ENCODE results near the gene OR2L3. TPM values are rescaled to one million over a fixed set of nuclear protein-coding genes. Genes with fewer than 3 reads are reported as not detected.
"Not testable (repeated sequence)": the region's sequence is repeated elsewhere in the genome, so short reads cannot be mapped to it uniquely, and the experiment has no call there.

OR2L3 gene
- total and polyA plus RNA-seq, 7 donors: 0.01 to 0.27 TPM; not detected in 5

DNA sequence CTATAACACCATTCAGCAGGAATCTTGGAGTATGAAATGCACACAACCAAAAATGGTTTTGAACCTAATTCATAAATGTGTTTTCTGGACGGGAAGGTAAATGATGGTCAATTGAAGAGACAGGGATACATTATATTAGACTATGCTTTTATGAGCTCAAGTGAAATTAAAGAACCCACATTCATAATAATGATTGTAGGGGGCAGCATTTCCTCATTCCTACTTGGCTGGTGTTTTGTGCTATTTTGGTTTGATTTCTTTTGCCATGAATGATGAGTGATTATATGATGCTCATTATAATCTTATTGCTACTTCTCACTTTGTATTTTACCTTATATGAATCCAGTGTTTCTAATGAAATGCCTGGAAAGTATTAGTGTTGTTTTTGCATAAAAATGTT is 372 bp downstream of the OR2L3 start:
- no peaks in the 10 kb centered on the region for H3K27me3 ChIP-seq
- 61 to 67% methylated on average over 1 of the region's 1 CpG for WGBS, 2 donors
- intact Hi-C loops (cut with DNase I): no loop called here

DNA sequence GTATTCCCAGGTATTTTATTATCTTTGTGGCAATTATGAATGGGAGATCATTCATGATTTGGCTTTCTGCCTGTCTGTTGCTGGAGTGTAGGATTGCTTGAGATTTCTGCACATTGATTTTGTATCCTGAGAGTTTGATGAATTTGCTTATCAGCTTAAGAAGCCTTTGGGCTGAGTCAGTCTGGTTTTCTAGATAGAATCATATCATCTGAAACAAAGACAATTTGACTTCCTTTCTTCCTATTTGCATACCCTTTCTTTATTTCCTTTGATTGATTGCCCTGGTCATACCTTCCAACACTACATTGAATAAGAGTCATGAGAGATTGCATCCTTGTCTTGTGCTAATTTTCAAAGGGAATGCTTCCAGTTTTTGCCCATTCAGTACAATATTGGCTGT is 8.0 kb downstream of the OR2L3 start:
- H3K36me3 ChIP-seq: no peaks in the 10 kb centered on the region
- no peak overlapping the region for H3K4me3 ChIP-seq
- H3K27me3 ChIP-seq: no peaks in the 10 kb centered on the region
- H3K27ac ChIP-seq: no peak overlapping the region
- DNase-seq: no peak
- intact Hi-C loops (cut with DNase I): no loop called here
- no peaks in the 10 kb centered on the region for H3K9me3 ChIP-seq
- no peaks in the 10 kb centered on the region for H3K4me1 ChIP-seq
- TF ChIP-seq POLR2A (IDR thresholded peaks at IDR 0.05) (no peak), POLR2AphosphoS5 (IDR thresholded peaks at IDR 0.05) (no peak), EP300 (IDR thresholded peaks at IDR 0.05) (no peak)
- TF ChIP-seq, protein P1, sequence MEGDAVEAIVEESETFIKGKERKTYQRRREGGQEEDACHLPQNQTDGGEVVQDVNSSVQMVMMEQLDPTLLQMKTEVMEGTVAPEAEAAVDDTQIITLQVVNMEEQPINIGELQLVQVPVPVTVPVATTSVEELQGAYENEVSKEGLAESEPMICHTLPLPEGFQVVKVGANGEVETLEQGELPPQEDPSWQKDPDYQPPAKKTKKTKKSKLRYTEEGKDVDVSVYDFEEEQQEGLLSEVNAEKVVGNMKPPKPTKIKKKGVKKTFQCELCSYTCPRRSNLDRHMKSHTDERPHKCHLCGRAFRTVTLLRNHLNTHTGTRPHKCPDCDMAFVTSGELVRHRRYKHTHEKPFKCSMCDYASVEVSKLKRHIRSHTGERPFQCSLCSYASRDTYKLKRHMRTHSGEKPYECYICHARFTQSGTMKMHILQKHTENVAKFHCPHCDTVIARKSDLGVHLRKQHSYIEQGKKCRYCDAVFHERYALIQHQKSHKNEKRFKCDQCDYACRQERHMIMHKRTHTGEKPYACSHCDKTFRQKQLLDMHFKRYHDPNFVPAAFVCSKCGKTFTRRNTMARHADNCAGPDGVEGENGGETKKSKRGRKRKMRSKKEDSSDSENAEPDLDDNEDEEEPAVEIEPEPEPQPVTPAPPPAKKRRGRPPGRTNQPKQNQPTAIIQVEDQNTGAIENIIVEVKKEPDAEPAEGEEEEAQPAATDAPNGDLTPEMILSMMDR (IDR thresholded peaks at IDR 0.05): no peak

More for the DNA sequence above, 372 bp downstream of the OR2L3 start:
- Histone ChIP-seq H3K9me3 (peaks cover 0 to 3% (median 0%) of the 10 kb centered on the region in 4 donors), H3K27ac (no peak overlapping the region), H3K4me1 (no peaks in the 10 kb centered on the region), H3K4me3 (no peak overlapping the region), H3K36me3 (no peaks in the 10 kb centered on the region)
- no peak for DNase-seq
- TF ChIP-seq EP300 (IDR thresholded peaks at IDR 0.05) (no peak), POLR2AphosphoS5 (IDR thresholded peaks at IDR 0.05) (no peak), POLR2A (IDR thresholded peaks at IDR 0.05) (no peak)
- TF ChIP-seq, protein P1 (IDR thresholded peaks at IDR 0.05): no peak

DNA sequence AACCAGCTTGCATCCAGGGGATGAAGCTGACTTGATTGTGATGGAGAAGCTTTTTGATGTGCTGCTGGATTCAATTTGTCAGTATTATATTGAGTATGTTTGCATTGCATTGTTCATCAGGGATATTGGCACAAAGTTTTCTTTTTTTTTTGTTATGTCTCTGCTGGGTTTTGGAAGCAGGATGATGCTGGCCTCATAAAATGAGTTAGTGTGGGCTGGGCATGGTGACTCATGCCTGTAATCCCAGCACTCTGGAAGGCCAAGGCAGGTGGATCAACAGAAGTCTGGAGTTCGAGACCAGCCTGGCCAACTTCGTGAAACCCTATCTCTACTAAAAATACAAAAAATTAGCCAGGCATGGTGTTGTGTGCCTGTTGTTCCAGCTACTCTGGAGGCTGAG is 8.6 kb downstream of the OR2L3 start:
- H3K9me3 ChIP-seq: no peaks in the 10 kb centered on the region
- no peak for DNase-seq
- no peaks in the 10 kb centered on the region for H3K27me3 ChIP-seq
- intact Hi-C loops (cut with DNase I): no loop called here
- 66 to 77% methylated on average over 2 of the region's 2 CpGs for WGBS, 2 donors
- TF ChIP-seq, protein P1 (IDR thresholded peaks at IDR 0.05): no peak
- TF ChIP-seq POLR2A (IDR thresholded peaks at IDR 0.05) (no peak), POLR2AphosphoS5 (IDR thresholded peaks at IDR 0.05) (no peak), EP300 (IDR thresholded peaks at IDR 0.05) (no peak)
- H3K36me3 ChIP-seq: no peaks in the 10 kb centered on the region
- H3K4me3 ChIP-seq: no peak overlapping the region
- H3K4me1 ChIP-seq: no peaks in the 10 kb centered on the region
- H3K27ac ChIP-seq: no peak overlapping the region

DNA sequence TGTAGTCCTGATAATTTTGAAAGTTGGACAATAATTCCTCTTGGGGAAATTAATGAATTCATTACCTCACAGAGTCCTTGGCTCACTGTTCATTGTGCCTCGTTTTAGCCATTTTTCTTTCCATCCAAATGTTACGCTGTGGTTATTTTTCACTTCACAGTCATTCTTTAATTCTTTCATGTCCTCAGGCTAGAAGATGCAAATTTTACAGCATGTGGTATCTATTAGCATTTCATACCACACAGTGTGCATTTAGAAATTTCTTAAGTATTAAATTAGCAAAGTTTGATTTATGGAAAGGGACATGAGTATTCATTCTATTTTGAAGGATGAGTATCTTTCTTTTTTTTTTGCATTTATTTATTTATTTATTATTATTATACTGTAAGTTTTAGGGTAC is 18.4 kb downstream of the OR2L3 start:
- intact Hi-C loops (cut with DNase I): no loop called here
- WGBS, 2 donors: 80 to 88% methylated on average over 2 of the region's 2 CpGs
- Histone ChIP-seq H3K36me3 (no peaks in the 10 kb centered on the region), H3K4me3 (no peak overlapping the region), H3K9me3 (no peaks in the 10 kb centered on the region), H3K4me1 (no peaks in the 10 kb centered on the region), H3K27ac (no peak overlapping the region), H3K27me3 (no peaks in the 10 kb centered on the region)
- no peak for DNase-seq
- no peak for TF ChIP-seq POLR2A (IDR thresholded peaks at IDR 0.05)
- TF ChIP-seq, protein P1 (IDR thresholded peaks at IDR 0.05): no peak
- no peak for TF ChIP-seq POLR2AphosphoS5 (IDR thresholded peaks at IDR 0.05)
- TF ChIP-seq EP300 (IDR thresholded peaks at IDR 0.05): no peak

DNA sequence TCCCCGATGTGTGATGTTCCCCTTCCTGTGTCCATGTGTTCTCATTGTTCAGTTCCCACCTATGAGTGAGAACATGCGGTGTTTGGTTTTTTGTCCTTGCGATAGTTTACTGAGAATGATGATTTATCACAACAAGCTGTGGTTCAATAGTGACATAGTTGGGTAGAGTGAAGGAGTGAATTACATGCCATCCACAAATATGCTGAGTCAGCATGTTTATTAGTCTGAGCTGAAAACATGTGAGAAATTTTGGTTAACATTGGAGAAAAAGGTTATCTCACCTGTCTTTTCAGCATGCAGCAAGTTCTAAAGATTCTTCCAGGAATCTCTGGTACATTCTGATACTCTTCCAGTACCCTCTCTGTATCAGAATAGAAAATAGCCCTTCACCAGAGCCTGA is 19.0 kb downstream of the OR2L3 start:
- Histone ChIP-seq H3K27ac (no peak overlapping the region), H3K4me3 (no peak overlapping the region), H3K27me3 (no peaks in the 10 kb centered on the region), H3K9me3 (no peaks in the 10 kb centered on the region), H3K4me1 (no peaks in the 10 kb centered on the region), H3K36me3 (no peaks in the 10 kb centered on the region)
- intact Hi-C loops (cut with DNase I): no loop called here
- DNase-seq: no peak
- TF ChIP-seq EP300 (IDR thresholded peaks at IDR 0.05) (no peak), POLR2AphosphoS5 (IDR thresholded peaks at IDR 0.05) (no peak), POLR2A (IDR thresholded peaks at IDR 0.05) (no peak)
- TF ChIP-seq, protein P1 (IDR thresholded peaks at IDR 0.05): no peak
- WGBS, 2 donors: 88 to 99% methylated on average over 3 of the region's 3 CpGs

DNA sequence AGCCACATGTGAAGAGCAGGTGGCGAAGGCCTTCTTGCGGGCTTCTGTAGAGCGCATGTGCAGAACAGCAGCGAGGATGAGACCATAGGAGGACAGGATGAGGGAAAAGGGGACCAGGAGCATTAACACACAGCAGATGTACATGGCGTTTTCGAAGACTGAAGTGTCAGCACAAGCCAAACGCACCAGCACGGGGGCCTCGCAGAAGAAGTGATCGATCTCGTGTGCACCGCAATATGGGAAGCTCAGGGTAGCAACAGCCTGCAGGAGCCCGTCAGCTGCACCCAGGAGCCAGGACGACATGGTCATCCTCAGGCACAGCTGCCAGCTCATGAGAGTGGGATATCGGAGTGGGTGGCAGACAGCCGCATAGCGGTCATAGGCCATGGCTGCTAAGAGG is 37.2 kb downstream of the OR2L3 start:
- H3K27ac ChIP-seq; H3K36me3 ChIP-seq; DNase-seq; H3K9me3 ChIP-seq; H3K4me3 ChIP-seq; H3K4me1 ChIP-seq; intact Hi-C loops (cut with DNase I); H3K27me3 ChIP-seq: not testable (repeated sequence)
- 87 to 91% methylated on average over 12 to 13 of the region's 17 CpGs for WGBS, 2 donors

All from sigmoid colon (tissue), 7 donors.